ENCODE measurements around the gene MBTPS1.

DNA sequence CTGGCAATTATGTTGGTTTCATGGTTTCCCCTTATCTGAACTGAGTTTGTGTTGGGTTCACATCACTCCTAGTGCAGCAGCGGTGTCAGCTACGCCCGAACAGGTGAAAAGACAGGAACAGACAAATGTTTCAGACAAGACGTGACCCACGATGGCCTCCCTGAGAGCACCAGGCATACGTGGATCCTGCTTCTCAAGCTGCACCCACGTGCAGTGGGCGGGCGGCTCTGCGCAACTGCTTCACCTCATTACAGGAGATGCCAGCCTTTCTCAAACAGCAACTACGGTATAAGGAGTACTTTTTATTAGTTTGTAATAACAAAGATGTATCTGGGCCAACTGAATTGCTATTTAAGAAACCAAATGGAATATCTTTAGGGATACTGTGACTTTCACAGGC is 41.4 kb downstream of the MBTPS1 start:
- TF ChIP-seq REST (IDR thresholded peaks at IDR 0.05; ENCODE audit: low read depth, low read length) (no peak), BCL11A (IDR thresholded peaks at IDR 0.05; ENCODE audit: low read depth, low read length) (no peak), RAD21 (IDR thresholded peaks at IDR 0.05; ENCODE audit: insufficient read depth, low read depth, low read length) (no peak), MEF2A (IDR thresholded peaks at IDR 0.05; ENCODE audit: insufficient read depth, low read depth, low read length) (no peak), USF1 (IDR thresholded peaks at IDR 0.05; ENCODE audit: borderline replicate concordance, extremely low read length, insufficient read depth, low read depth, low read length) (no peak), SPI1 (IDR thresholded peaks at IDR 0.05; ENCODE audit: borderline replicate concordance, insufficient read depth, low read depth, low read length) (no peak)
- TF ChIP-seq, protein P1, sequence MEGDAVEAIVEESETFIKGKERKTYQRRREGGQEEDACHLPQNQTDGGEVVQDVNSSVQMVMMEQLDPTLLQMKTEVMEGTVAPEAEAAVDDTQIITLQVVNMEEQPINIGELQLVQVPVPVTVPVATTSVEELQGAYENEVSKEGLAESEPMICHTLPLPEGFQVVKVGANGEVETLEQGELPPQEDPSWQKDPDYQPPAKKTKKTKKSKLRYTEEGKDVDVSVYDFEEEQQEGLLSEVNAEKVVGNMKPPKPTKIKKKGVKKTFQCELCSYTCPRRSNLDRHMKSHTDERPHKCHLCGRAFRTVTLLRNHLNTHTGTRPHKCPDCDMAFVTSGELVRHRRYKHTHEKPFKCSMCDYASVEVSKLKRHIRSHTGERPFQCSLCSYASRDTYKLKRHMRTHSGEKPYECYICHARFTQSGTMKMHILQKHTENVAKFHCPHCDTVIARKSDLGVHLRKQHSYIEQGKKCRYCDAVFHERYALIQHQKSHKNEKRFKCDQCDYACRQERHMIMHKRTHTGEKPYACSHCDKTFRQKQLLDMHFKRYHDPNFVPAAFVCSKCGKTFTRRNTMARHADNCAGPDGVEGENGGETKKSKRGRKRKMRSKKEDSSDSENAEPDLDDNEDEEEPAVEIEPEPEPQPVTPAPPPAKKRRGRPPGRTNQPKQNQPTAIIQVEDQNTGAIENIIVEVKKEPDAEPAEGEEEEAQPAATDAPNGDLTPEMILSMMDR (IDR thresholded peaks at IDR 0.05 in 2 of 3, conservative IDR thresholded peaks at IDR 0.05 in 1 of 3; ENCODE audit: control insufficient read depth in 2 of 3, extremely low read depth in 1 of 3, insufficient read depth in 1 of 3, low read depth in 3 of 3, low read length in 3 of 3): no peak

All from GM12878 (cell line).